ENCODE results near the gene CDH23. TPM values are rescaled to one million over a fixed set of nuclear protein-coding genes. Genes with fewer than 3 reads are reported as not detected.

Gene CDH23
- total and polyA plus RNA-seq, 2 donors (not counting 1 experiment from before 2014, with no cell fraction given), result 0.01 to 0.17 TPM

DNA sequence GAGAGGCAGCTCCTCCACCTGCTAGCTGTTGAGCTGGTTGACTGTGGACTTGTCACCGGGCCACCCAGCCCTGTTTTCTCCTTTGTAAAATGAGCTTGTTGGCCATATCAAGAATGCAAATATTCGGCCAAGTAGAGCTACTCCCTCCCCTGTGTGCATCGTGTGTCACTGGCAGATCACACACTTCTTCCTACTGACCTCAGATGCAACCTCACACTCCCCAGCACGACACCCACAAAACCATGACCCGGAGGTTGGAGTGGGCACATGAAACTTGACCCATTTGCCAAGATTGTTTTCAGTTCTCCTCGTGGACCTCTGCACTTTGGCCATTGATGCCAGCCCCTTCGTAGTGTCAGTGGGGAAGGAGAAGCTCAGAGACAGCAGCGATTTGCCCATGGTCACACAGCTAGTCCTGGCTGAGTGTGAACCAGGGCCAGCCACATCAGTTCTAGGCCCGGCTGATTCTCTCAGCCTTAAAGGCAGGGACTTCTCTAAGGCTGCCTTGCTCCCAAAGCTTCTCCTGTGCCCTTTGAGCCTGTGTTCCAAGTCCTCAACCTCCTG lies 101.1 kb downstream of the CDH23 start:
- H3K9ac ChIP-seq (ENCODE audit: insufficient read depth, low read length), result no peak overlapping the region
- H3K36me3 ChIP-seq (ENCODE audit: control insufficient read depth, insufficient read depth, low read length), result no peaks in the 10 kb centered on the region
- no peak overlapping the region for H3K27ac ChIP-seq (ENCODE audit: insufficient read depth, low read length)
- H3K4me3 ChIP-seq (replicated peaks in 1 of 4; ENCODE audit: control extremely low read depth in 1 of 4, insufficient read depth in 1 of 4, low read depth in 3 of 4, low read length in 4 of 4), result no peak overlapping the region
- H3K4me1 ChIP-seq (ENCODE audit: control insufficient read depth, extremely low read depth, insufficient read depth, low read length), result no peaks in the 10 kb centered on the region
- H3K27me3 ChIP-seq (ENCODE audit: control insufficient read depth, insufficient read depth, low read length), result peaks cover 6% of the 10 kb centered on the region
- no peaks in the 10 kb centered on the region for H3K79me2 ChIP-seq (ENCODE audit: control insufficient read depth, insufficient read depth, low read length)
- DNase-seq (ENCODE audit: low read depth in 2 of 2), result no peak
- TF ChIP-seq EZH2 (IDR thresholded peaks at IDR 0.05; ENCODE audit: low read length, missing control alignments) (no peak), CTCF (conservative IDR thresholded peaks at IDR 0.05 in 1 of 2, IDR thresholded peaks at IDR 0.05 in 1 of 2; ENCODE audit: low read depth in 1 of 2, low read length in 2 of 2) (no peak)
- H4K20me1 ChIP-seq (ENCODE audit: control insufficient read depth, extremely low read depth, insufficient read depth, low read length), result no peaks in the 10 kb centered on the region
- no peaks in the 10 kb centered on the region for H3K9me3 ChIP-seq (ENCODE audit: control insufficient read depth, insufficient read depth, low read depth, low read length)
- no peak overlapping the region for H3K4me2 ChIP-seq (ENCODE audit: extremely low read depth, insufficient read depth, low read length)
- H2AFZ ChIP-seq (ENCODE audit: low read length), result no peak overlapping the region

GRCh38 chr10:71501402-71501801 lies 104.7 kb downstream of the CDH23 start:
- Histone ChIP-seq H3K4me3 (replicated peaks in 1 of 4; ENCODE audit: control extremely low read depth in 1 of 4, insufficient read depth in 1 of 4, low read depth in 3 of 4, low read length in 4 of 4) (no peak overlapping the region), H3K27ac (ENCODE audit: insufficient read depth, low read length) (no peak overlapping the region), H3K4me1 (ENCODE audit: control insufficient read depth, extremely low read depth, insufficient read depth, low read length) (no peaks in the 10 kb centered on the region), H3K36me3 (ENCODE audit: control insufficient read depth, insufficient read depth, low read length) (no peaks in the 10 kb centered on the region), H3K9me3 (ENCODE audit: control insufficient read depth, insufficient read depth, low read depth, low read length) (no peaks in the 10 kb centered on the region), H3K4me2 (ENCODE audit: extremely low read depth, insufficient read depth, low read length) (no peak overlapping the region), H4K20me1 (ENCODE audit: control insufficient read depth, extremely low read depth, insufficient read depth, low read length) (no peaks in the 10 kb centered on the region), H3K9ac (ENCODE audit: insufficient read depth, low read length) (no peak overlapping the region), H3K27me3 (ENCODE audit: control insufficient read depth, insufficient read depth, low read length) (peaks cover 6% of the 10 kb centered on the region), H3K79me2 (ENCODE audit: control insufficient read depth, insufficient read depth, low read length) (no peaks in the 10 kb centered on the region), H2AFZ (ENCODE audit: low read length) (no peak overlapping the region)
- DNase-seq (ENCODE audit: low read depth in 2 of 2), result no peak
- TF ChIP-seq CTCF (conservative IDR thresholded peaks at IDR 0.05 in 1 of 2, IDR thresholded peaks at IDR 0.05 in 1 of 2; ENCODE audit: low read depth in 1 of 2, low read length in 2 of 2) (no peak), EZH2 (IDR thresholded peaks at IDR 0.05; ENCODE audit: low read length, missing control alignments) (no peak)

GRCh38 chr10:71502190-71502589 lies 105.5 kb downstream of the CDH23 start:
- TF ChIP-seq CTCF (conservative IDR thresholded peaks at IDR 0.05 in 1 of 2, IDR thresholded peaks at IDR 0.05 in 1 of 2; ENCODE audit: low read depth in 1 of 2, low read length in 2 of 2) (no peak), EZH2 (IDR thresholded peaks at IDR 0.05; ENCODE audit: low read length, missing control alignments) (no peak)
- Histone ChIP-seq H4K20me1 (ENCODE audit: control insufficient read depth, extremely low read depth, insufficient read depth, low read length) (no peaks in the 10 kb centered on the region), H2AFZ (ENCODE audit: low read length) (no peak overlapping the region), H3K36me3 (ENCODE audit: control insufficient read depth, insufficient read depth, low read length) (no peaks in the 10 kb centered on the region), H3K4me2 (ENCODE audit: extremely low read depth, insufficient read depth, low read length) (no peak overlapping the region), H3K79me2 (ENCODE audit: control insufficient read depth, insufficient read depth, low read length) (no peaks in the 10 kb centered on the region), H3K9ac (ENCODE audit: insufficient read depth, low read length) (no peak overlapping the region), H3K4me3 (replicated peaks in 1 of 4; ENCODE audit: control extremely low read depth in 1 of 4, insufficient read depth in 1 of 4, low read depth in 3 of 4, low read length in 4 of 4) (no peak overlapping the region), H3K9me3 (ENCODE audit: control insufficient read depth, insufficient read depth, low read depth, low read length) (no peaks in the 10 kb centered on the region), H3K27ac (ENCODE audit: insufficient read depth, low read length) (no peak overlapping the region), H3K4me1 (ENCODE audit: control insufficient read depth, extremely low read depth, insufficient read depth, low read length) (no peaks in the 10 kb centered on the region), H3K27me3 (ENCODE audit: control insufficient read depth, insufficient read depth, low read length) (peaks cover 2% of the 10 kb centered on the region)
- no peak for DNase-seq (ENCODE audit: low read depth in 2 of 2)

Measured in fibroblast of lung (primary cell).